ENCODE results near the gene PI4KA. TPM values are rescaled to one million over a fixed set of nuclear protein-coding genes. Genes with fewer than 3 reads are reported as not detected.
"Not testable (repeated sequence)": the region's sequence is repeated elsewhere in the genome, so short reads cannot be mapped to it uniquely, and the experiment has no call there.

PI4KA gene
- total and polyA plus RNA-seq, 4 donors, result 19.4 to 47.5 (median 36.3) TPM

DNA sequence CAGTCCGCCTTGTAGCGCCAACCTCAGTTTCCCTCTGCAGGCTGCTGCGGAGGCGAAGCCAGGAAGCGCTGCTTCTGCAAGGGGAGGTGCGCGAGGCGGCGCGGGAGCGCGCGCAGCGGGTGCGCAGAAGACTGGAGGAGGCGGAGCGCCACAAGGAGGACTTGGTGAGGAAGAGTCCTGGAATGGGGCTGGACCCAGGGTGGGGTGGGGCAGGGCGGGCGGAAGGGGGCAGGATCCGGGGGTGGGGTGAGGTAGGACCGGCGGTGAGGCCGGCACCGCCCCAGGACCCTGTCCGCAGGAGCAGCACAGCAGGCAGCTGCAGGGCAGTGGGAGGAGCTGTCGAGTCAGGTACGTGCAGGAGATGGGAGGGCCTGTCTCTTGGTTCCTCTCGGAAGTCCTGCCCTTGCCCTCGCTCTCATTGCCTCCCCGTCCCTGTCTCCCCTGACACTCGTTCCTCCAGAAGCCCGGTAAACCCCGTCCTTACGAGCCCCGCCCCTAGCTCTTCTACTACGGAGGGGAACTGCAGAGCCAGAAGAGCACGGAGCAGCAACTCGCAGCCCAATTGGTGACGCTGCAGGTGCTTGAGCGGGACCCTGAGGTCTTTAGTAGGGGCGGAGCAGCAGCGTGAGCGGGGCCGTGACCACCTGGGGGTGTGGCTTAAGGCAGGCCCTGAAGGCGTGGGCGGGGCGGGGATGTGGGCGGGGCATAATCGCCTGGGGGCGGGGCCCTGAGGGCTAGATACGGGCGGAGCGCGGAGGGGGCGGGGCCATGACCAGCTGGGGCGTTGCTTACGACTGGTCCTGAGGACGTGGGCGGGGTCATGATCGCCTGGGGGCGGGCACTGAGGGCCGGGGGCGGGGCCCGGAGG is 155.8 kb downstream of the PI4KA start:
- not testable (repeated sequence) for H3K9me3 ChIP-seq (ENCODE audit: control insufficient read depth in 4 of 4, low read length in 3 of 4); H3K27me3 ChIP-seq (ENCODE audit: control insufficient read depth in 4 of 4, insufficient read depth in 4 of 4, low read length in 3 of 4); H3K4me1 ChIP-seq (ENCODE audit: control insufficient read depth in 4 of 4, insufficient read depth in 4 of 4, low read length in 3 of 4); H3K36me3 ChIP-seq (ENCODE audit: control insufficient read depth in 4 of 4, insufficient read depth in 3 of 4, low read depth in 1 of 4, low read length in 3 of 4)
- Histone ChIP-seq H3K9ac (ENCODE audit: low read depth in 1 of 2, low read length in 2 of 2) (peak overlapping the region in 1 of 2 donors; percentile 22), H3K4me3 (ENCODE audit: low read depth in 1 of 3, low read length in 3 of 3) (peak overlapping the region; percentile 41 to 73 (median 50)), H3K27ac (ENCODE audit: low read depth in 1 of 2, low read length in 2 of 2) (peak overlapping the region; percentile 57 to 75)
- peak; percentile 100 for DNase-seq (ENCODE audit: low spot score)
- peak; percentile 16 for TF ChIP-seq MAX (IDR thresholded peaks at IDR 0.05)
- peak in 1 of 2 donors; percentile 10 for TF ChIP-seq RXRA (IDR thresholded peaks at IDR 0.05)
- peak; percentile 60 to 76 for TF ChIP-seq EGR1 (IDR thresholded peaks at IDR 0.05; ENCODE audit: low read depth in 2 of 2)
- peak; percentile 43 for TF ChIP-seq SP1 (IDR thresholded peaks at IDR 0.05)
- WGBS, result under 1% methylated on average over 64 of the region's 64 CpGs

- not testable (repeated sequence) for H3K9ac ChIP-seq (ENCODE audit: low read depth in 1 of 2, low read length in 2 of 2); H3K27me3 ChIP-seq (ENCODE audit: control insufficient read depth in 4 of 4, insufficient read depth in 4 of 4, low read length in 3 of 4); H3K4me1 ChIP-seq (ENCODE audit: control insufficient read depth in 4 of 4, insufficient read depth in 4 of 4, low read length in 3 of 4); H3K36me3 ChIP-seq (ENCODE audit: control insufficient read depth in 4 of 4, insufficient read depth in 3 of 4, low read depth in 1 of 4, low read length in 3 of 4); H3K9me3 ChIP-seq (ENCODE audit: control insufficient read depth in 4 of 4, low read length in 3 of 4); DNase-seq (ENCODE audit: low spot score)
- Histone ChIP-seq H3K4me3 (ENCODE audit: low read depth in 1 of 3, low read length in 3 of 3) (peak overlapping the region in 2 of 3 donors; percentile 50 to 60), H3K27ac (ENCODE audit: low read depth in 1 of 2, low read length in 2 of 2) (peak overlapping the region in 1 of 2 donors; percentile 57)
- WGBS, result under 1% methylated on average over 25 of the region's 35 CpGs
Observed at GRCh38 chr22:20702175-20702545, 156.5 kb downstream of the PI4KA start.

DNA sequence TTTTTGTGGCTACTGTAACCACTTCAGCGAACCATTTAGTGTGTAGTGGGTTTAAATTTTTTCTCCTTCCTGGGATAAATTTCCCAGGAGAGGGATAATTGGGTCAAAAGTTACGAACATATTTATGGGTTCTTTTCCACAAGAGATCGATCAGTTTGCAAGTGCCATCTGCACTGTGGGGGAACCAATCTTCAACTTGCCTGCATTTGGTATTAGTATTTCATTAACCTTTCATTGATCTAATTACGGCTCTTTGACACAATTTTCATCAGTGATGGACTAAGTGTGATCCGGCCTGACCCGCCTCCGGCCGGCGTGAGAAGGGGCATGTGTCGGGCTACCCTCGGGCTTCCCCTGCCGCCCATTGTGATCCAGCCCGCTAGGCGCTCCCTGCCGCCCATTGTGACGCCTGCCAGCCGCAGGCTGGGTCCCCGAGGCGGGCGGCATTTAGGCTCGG is 156.9 kb downstream of the PI4KA start:
- not testable (repeated sequence) for H3K27ac ChIP-seq (ENCODE audit: low read depth in 1 of 2, low read length in 2 of 2); H3K4me3 ChIP-seq (ENCODE audit: low read depth in 1 of 3, low read length in 3 of 3); H3K9me3 ChIP-seq (ENCODE audit: control insufficient read depth in 4 of 4, low read length in 3 of 4); DNase-seq (ENCODE audit: low spot score); H3K27me3 ChIP-seq (ENCODE audit: control insufficient read depth in 4 of 4, insufficient read depth in 4 of 4, low read length in 3 of 4); H3K36me3 ChIP-seq (ENCODE audit: control insufficient read depth in 4 of 4, insufficient read depth in 3 of 4, low read depth in 1 of 4, low read length in 3 of 4); H3K4me1 ChIP-seq (ENCODE audit: control insufficient read depth in 4 of 4, insufficient read depth in 4 of 4, low read length in 3 of 4); H3K9ac ChIP-seq (ENCODE audit: low read depth in 1 of 2, low read length in 2 of 2)
- WGBS, result 14% methylated on average over 18 of the region's 21 CpGs

- WGBS, result 93% methylated on average over 15 of the region's 15 CpGs
Observed at GRCh38 chr22:20700347-20700746, 158.3 kb downstream of the PI4KA start.

GRCh38 chr22:20699856-20700255 is 158.8 kb downstream of the PI4KA start:
- H3K9me3 ChIP-seq (ENCODE audit: control insufficient read depth in 4 of 4, low read length in 3 of 4); H3K4me1 ChIP-seq (ENCODE audit: control insufficient read depth in 4 of 4, insufficient read depth in 4 of 4, low read length in 3 of 4); H3K9ac ChIP-seq (ENCODE audit: low read depth in 1 of 2, low read length in 2 of 2); DNase-seq (ENCODE audit: low spot score); H3K27me3 ChIP-seq (ENCODE audit: control insufficient read depth in 4 of 4, insufficient read depth in 4 of 4, low read length in 3 of 4); H3K4me3 ChIP-seq (ENCODE audit: low read depth in 1 of 3, low read length in 3 of 3); H3K27ac ChIP-seq (ENCODE audit: low read depth in 1 of 2, low read length in 2 of 2); H3K36me3 ChIP-seq (ENCODE audit: control insufficient read depth in 4 of 4, insufficient read depth in 3 of 4, low read depth in 1 of 4, low read length in 3 of 4): not testable (repeated sequence)
- WGBS, result 92% methylated on average over 9 of the region's 9 CpGs

More at GRCh38 chr22:20700347-20700746, 158.3 kb downstream of the PI4KA start:
- H3K27me3 ChIP-seq (ENCODE audit: control insufficient read depth in 4 of 4, insufficient read depth in 4 of 4, low read length in 3 of 4); H3K27ac ChIP-seq (ENCODE audit: low read depth in 1 of 2, low read length in 2 of 2); H3K36me3 ChIP-seq (ENCODE audit: control insufficient read depth in 4 of 4, insufficient read depth in 3 of 4, low read depth in 1 of 4, low read length in 3 of 4); DNase-seq (ENCODE audit: low spot score); H3K4me1 ChIP-seq (ENCODE audit: control insufficient read depth in 4 of 4, insufficient read depth in 4 of 4, low read length in 3 of 4); H3K9ac ChIP-seq (ENCODE audit: low read depth in 1 of 2, low read length in 2 of 2); H3K4me3 ChIP-seq (ENCODE audit: low read depth in 1 of 3, low read length in 3 of 3); H3K9me3 ChIP-seq (ENCODE audit: control insufficient read depth in 4 of 4, low read length in 3 of 4): not testable (repeated sequence)

Data from liver (tissue), 9 donors.